Measurements from ENCODE around the gene OR4D10.
"Not testable (repeated sequence)": the region's sequence is repeated elsewhere in the genome, so short reads cannot be mapped to it uniquely, and the experiment has no call there.

OR4D10 gene

GRCh38 chr11:59473015-59473414, at the start of gene OR4D10:
Gene OR4D10, plus strand, starts transcription at chr11:59473315. Its CDS starts 4,115 bp downstream, at chr11:59477430.
- no peak for DNase-seq

- DNase-seq: no peak
Measured at GRCh38 chr11:59423835-59424234, 49.3 kb upstream of the OR4D10 start.

- no peak for DNase-seq
Measured at GRCh38 chr11:59425131-59425530, 48.0 kb upstream of the OR4D10 start.

GRCh38 chr11:59426361-59427067, 46.6 kb upstream of the OR4D10 start, which contains the start of gene OR5A2:
Gene OR5A2, minus strand, starts transcription at chr11:59426413. Its CDS starts 3,460 bp downstream, at chr11:59422953.
- no peak for DNase-seq

- no peak for DNase-seq
Measured at GRCh38 chr11:59427068-59427382, 46.1 kb upstream of the OR4D10 start.

GRCh38 chr11:59429924-59430516, 43.1 kb upstream of the OR4D10 start:
- peak; percentile 1 for DNase-seq

- DNase-seq: no peak
Measured at GRCh38 chr11:59436169-59436568, 36.9 kb upstream of the OR4D10 start, which contains the start of gene OR5A1. Gene OR5A1, plus strand, starts transcription at chr11:59436469. Its CDS starts 6,700 bp downstream, at chr11:59443169.

GRCh38 chr11:59437770-59438169, 35.3 kb upstream of the OR4D10 start:
- no peak for DNase-seq

- not testable (repeated sequence) for DNase-seq
Measured at GRCh38 chr11:59445624-59446023, 27.5 kb upstream of the OR4D10 start.

GRCh38 chr11:59448484-59448883, 24.6 kb upstream of the OR4D10 start:
- DNase-seq: no peak

GRCh38 chr11:59456661-59457060, 16.5 kb upstream of the OR4D10 start, which contains the start of gene OR4D6:
Gene OR4D6, plus strand, starts transcription at chr11:59456961. Its CDS starts 0 bp downstream, at chr11:59456961.
- no peak for DNase-seq

GRCh38 chr11:59459916-59460315, 13.2 kb upstream of the OR4D10 start:
- no peak for DNase-seq

GRCh38 chr11:59463190-59463641, 9.9 kb upstream of the OR4D10 start:
- DNase-seq: no peak

- DNase-seq: no peak
Measured at GRCh38 chr11:59475176-59475575, 2.1 kb downstream of the OR4D10 start.

- DNase-seq: no peak
Measured at GRCh38 chr11:59479906-59480305, 6.8 kb downstream of the OR4D10 start.

GRCh38 chr11:59480359-59480758, 7.2 kb downstream of the OR4D10 start:
- DNase-seq: no peak

- DNase-seq: no peak
Measured at GRCh38 chr11:59501931-59502330, 28.8 kb downstream of the OR4D10 start.

- DNase-seq: no peak
Measured at GRCh38 chr11:59503276-59503675, 30.2 kb downstream of the OR4D10 start, which contains the start of gene OR4D11. Gene OR4D11, plus strand, starts transcription at chr11:59503576. Its CDS starts 0 bp downstream, at chr11:59503576.

- no peak for DNase-seq
Measured at GRCh38 chr11:59510941-59511589, 38.0 kb downstream of the OR4D10 start, which contains the start of gene OR4D9. Gene OR4D9, plus strand, starts transcription at chr11:59511539. Its CDS starts 3,374 bp downstream, at chr11:59514913.

- DNase-seq: no peak
Measured at GRCh38 chr11:59511675-59512074, 38.6 kb downstream of the OR4D10 start.

- not testable (repeated sequence) for DNase-seq
Measured at GRCh38 chr11:59520139-59520538, 47.0 kb downstream of the OR4D10 start.

GRCh38 chr11:59520741-59521140, 47.6 kb downstream of the OR4D10 start:
- DNase-seq: no peak

GRCh38 chr11:59523541-59523940, 50.4 kb downstream of the OR4D10 start:
- DNase-seq: no peak

- DNase-seq: peak; percentile 58
Measured at GRCh38 chr11:59528711-59529110, 55.6 kb downstream of the OR4D10 start.
